ENCODE data around the gene FARSA. TPM values are rescaled to one million over a fixed set of nuclear protein-coding genes. Genes with fewer than 3 reads are reported as not detected.

FARSA gene
- total and polyA plus RNA-seq, 2 donors (not counting 1 experiment from before 2014, with no cell fraction given) = 26.4 to 50.1 TPM

- Histone ChIP-seq H3K9me3 (ENCODE audit: control extremely low read depth in 1 of 3, control insufficient read depth in 2 of 3, insufficient read depth in 1 of 3, low read length in 2 of 3) (peaks cover 0 to 7% (median 0%) of the 10 kb centered on the region in 3 donors), H3K4me3 (ENCODE audit: control extremely low read depth in 1 of 5, extremely low read depth in 1 of 5, insufficient read depth in 1 of 5, low read depth in 2 of 5, low read length in 4 of 5) (no peak overlapping the region), H3K4me1 (ENCODE audit: control insufficient read depth in 2 of 2, insufficient read depth in 2 of 2, low read length in 2 of 2) (peaks cover 32 to 58% of the 10 kb centered on the region in 2 donors), H2AFZ (ENCODE audit: insufficient read depth, low read depth, low read length, poor library complexity, severe bottlenecking) (no peak overlapping the region), H3K4me2 (replicated peaks; ENCODE audit: low read depth, low read length, poor library complexity, severe bottlenecking) (no peak overlapping the region), H4K20me1 (ENCODE audit: control insufficient read depth, insufficient read depth, low read length, poor library complexity, severe bottlenecking) (peaks cover 51% of the 10 kb centered on the region), H3K79me2 (ENCODE audit: control insufficient read depth, insufficient read depth, low read length) (peaks cover 61% of the 10 kb centered on the region), H3K27ac (ENCODE audit: low read length in 2 of 2) (peak overlapping the region; percentile 68 to 86), H3K36me3 (replicated peaks in 1 of 2; ENCODE audit: control extremely low read depth in 1 of 2, control insufficient read depth in 1 of 2, extremely low read depth in 1 of 2, insufficient read depth in 2 of 2, low read length in 1 of 2) (peaks cover 0 to 73% of the 10 kb centered on the region in 2 experiments), H3K27me3 (replicated peaks in 1 of 4; ENCODE audit: control extremely low read depth in 1 of 4, control insufficient read depth in 3 of 4, insufficient read depth in 4 of 4, low read length in 3 of 4) (no peaks in the 10 kb centered on the region), H3K9ac (ENCODE audit: low read length) (no peak overlapping the region)
- no peaks in the 10 kb centered on the region for H3K9me3 Mint-ChIP-seq (ENCODE audit: insufficient read depth)
- TF ChIP-seq CTCF (IDR thresholded peaks at IDR 0.05) = no peak
- TF ChIP-seq EZH2 (IDR thresholded peaks at IDR 0.05; ENCODE audit: borderline replicate concordance, insufficient read depth, low read depth, low read length, poor library complexity, severe bottlenecking) = no peak
- intact Hi-C loops (cut with micrococcal nuclease) = no loop called here
- H3K4me1 Mint-ChIP-seq = peaks cover 60% of the 10 kb centered on the region
- no peak for DNase-seq
- peak overlapping the region; percentile 46 for H3K27ac Mint-ChIP-seq
- ATAC-seq (ENCODE audit: low read depth) = no peak
- WGBS (ENCODE audit: insufficient coverage) = no CpG with 5 or more reads among the region's 2 CpGs
- POLR2A ChIA-PET = interaction anchor here (0.8 kb wide), 1 partner anchor 53 kb away, joined by 3 read pairs; the partner anchor contains the start of gene GCDH
- no peaks in the 10 kb centered on the region for H3K27me3 Mint-ChIP-seq
- H3K4me3 Mint-ChIP-seq = no peak overlapping the region
- CTCF ChIA-PET = interaction anchor here (0.6 to 0.7 kb wide), 2 partner anchors 21 to 33 kb away, joined by 3 to 4 read pairs; no protein-coding TSS in a partner anchor
Measured at GRCh38 chr19:12944104-12944674, 10.7 kb upstream of the FARSA start.

- no peak for TF ChIP-seq EZH2 (IDR thresholded peaks at IDR 0.05; ENCODE audit: borderline replicate concordance, insufficient read depth, low read depth, low read length, poor library complexity, severe bottlenecking)
- TF ChIP-seq CTCF (IDR thresholded peaks at IDR 0.05) = no peak
- H3K4me1 ChIP-seq (ENCODE audit: control insufficient read depth in 2 of 2, insufficient read depth in 2 of 2, low read length in 2 of 2) = peaks cover 32 to 62% of the 10 kb centered on the region in 2 donors
- H3K9me3 ChIP-seq (ENCODE audit: control extremely low read depth in 1 of 3, control insufficient read depth in 2 of 3, insufficient read depth in 1 of 3, low read length in 2 of 3) = peaks cover 0 to 7% (median 0%) of the 10 kb centered on the region in 3 donors
- POLR2A ChIA-PET = interaction anchor here (0.8 kb wide), 1 partner anchor 52 kb away, joined by 3 read pairs; the partner anchor contains the start of gene GCDH
- CTCF ChIA-PET = interaction anchor here (0.7 kb wide), 1 partner anchor 22 kb away, joined by 4 read pairs; no protein-coding TSS in a partner anchor
- peaks cover 0 to 67% of the 10 kb centered on the region in 2 experiments for H3K36me3 ChIP-seq (replicated peaks in 1 of 2; ENCODE audit: control extremely low read depth in 1 of 2, control insufficient read depth in 1 of 2, extremely low read depth in 1 of 2, insufficient read depth in 2 of 2, low read length in 1 of 2)
- 86% methylated on average over 10 of the region's 18 CpGs for WGBS (ENCODE audit: insufficient coverage)
- H2AFZ ChIP-seq (ENCODE audit: insufficient read depth, low read depth, low read length, poor library complexity, severe bottlenecking) = no peak overlapping the region
- ATAC-seq (ENCODE audit: low read depth) (no peak), DNase-seq (no peak)
- peaks cover 51% of the 10 kb centered on the region for H4K20me1 ChIP-seq (ENCODE audit: control insufficient read depth, insufficient read depth, low read length, poor library complexity, severe bottlenecking)
- Mint-ChIP-seq H3K27me3 (no peaks in the 10 kb centered on the region), H3K27ac (peak overlapping the region; percentile 43), H3K4me3 (peak overlapping the region; percentile 19), H3K4me1 (peaks cover 64% of the 10 kb centered on the region), H3K9me3 (ENCODE audit: insufficient read depth) (no peaks in the 10 kb centered on the region)
- no peak overlapping the region for H3K4me3 ChIP-seq (ENCODE audit: control extremely low read depth in 1 of 5, extremely low read depth in 1 of 5, insufficient read depth in 1 of 5, low read depth in 2 of 5, low read length in 4 of 5)
- no peak overlapping the region for H3K4me2 ChIP-seq (replicated peaks; ENCODE audit: low read depth, low read length, poor library complexity, severe bottlenecking)
- intact Hi-C loops (cut with micrococcal nuclease) = no loop called here
- H3K27me3 ChIP-seq (replicated peaks in 1 of 4; ENCODE audit: control extremely low read depth in 1 of 4, control insufficient read depth in 3 of 4, insufficient read depth in 4 of 4, low read length in 3 of 4) = no peaks in the 10 kb centered on the region
- H3K79me2 ChIP-seq (ENCODE audit: control insufficient read depth, insufficient read depth, low read length) = peaks cover 67% of the 10 kb centered on the region
- H3K9ac ChIP-seq (ENCODE audit: low read length) = no peak overlapping the region
- H3K27ac ChIP-seq (ENCODE audit: low read length in 2 of 2) = peak overlapping the region in 1 of 2 donors; percentile 30
Measured at GRCh38 chr19:12943437-12944044, 10.0 kb upstream of the FARSA start.

Measured in B cell (primary cell).